GM18502 (cell line): ENCODE results near the gene IGF1R.
"Not testable (repeated sequence)": the region's sequence is repeated elsewhere in the genome, so short reads cannot be mapped to it uniquely, and the experiment has no call there.

Source experiments
- ATAC-seq: cut with Tn5 transposase; IDR thresholded peaks from one replicate; pipeline ENCODE4 v1.9.1; 2021; ENCODE audit warnings: mild to moderate bottlenecking; ENCODE audit not compliant: unreplicated experiment, poor library complexity

Gene IGF1R

DNA sequence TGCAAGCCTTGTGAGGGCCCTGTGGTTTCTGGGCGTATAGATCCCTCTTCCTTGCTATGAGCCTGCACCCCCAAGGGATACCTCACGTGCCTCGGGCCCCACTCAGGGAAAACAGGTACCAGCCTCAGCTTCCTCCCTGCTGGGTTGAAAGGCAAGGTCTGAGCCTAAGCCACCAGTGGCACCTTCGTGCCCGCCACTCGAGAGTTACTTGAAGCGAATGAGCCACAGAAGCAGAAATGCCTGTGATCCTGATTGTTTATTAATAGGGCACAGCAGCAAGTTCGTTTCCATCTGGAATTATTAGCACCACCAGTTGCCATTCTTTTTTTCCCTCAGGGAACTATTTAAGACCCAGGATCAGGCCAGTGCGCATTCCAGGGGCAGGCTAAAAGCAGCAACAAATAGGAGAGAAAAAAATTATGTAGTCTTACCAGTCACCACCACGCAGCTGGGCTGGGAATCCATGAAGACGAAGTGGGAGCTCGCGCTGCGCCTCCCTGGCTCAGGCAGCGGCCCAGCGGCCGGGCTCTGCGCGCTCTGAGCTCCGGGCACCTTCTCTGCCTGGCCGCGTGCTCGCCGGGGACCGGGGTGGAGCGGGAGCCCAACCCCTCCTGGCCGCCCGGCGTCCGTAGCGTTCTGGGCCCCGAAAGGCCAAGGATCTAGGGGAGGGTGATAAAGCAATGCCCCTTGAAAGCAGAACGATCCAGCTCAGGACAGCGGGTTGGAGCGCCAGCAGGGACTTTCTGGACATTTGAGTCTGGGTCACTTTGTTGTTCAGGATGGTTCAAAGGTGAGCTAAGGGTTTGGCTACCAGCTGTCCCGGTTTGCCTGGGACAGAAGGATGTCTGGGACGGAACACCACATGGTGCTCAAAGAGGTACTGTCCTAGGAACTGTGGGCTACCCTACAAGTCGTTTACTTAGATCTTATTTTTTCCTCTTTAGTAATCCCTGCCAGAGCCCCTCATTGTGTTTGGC is 356.9 kb downstream of the IGF1R start:
- not testable (repeated sequence) for ATAC-seq

DNA sequence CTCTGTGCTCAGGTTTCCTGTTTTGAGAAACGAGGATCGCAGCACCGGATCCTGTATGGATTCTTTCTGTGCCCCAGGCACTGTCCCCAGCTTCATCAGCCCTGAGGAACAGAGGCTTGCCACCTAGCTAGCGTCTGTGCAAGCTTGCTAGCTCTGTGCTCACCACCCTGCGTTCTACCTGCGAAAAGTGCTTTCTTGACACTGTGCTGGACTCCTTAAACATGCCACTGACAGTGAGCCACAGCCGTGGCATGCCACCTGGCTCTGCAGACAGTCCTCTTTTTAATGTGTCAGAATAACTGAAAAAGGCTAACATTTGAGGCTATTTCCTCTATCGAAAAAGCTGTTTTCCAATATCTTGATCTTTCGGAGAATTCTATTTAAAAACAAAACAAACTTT is 357.8 kb downstream of the IGF1R start:
- no peak for ATAC-seq

DNA sequence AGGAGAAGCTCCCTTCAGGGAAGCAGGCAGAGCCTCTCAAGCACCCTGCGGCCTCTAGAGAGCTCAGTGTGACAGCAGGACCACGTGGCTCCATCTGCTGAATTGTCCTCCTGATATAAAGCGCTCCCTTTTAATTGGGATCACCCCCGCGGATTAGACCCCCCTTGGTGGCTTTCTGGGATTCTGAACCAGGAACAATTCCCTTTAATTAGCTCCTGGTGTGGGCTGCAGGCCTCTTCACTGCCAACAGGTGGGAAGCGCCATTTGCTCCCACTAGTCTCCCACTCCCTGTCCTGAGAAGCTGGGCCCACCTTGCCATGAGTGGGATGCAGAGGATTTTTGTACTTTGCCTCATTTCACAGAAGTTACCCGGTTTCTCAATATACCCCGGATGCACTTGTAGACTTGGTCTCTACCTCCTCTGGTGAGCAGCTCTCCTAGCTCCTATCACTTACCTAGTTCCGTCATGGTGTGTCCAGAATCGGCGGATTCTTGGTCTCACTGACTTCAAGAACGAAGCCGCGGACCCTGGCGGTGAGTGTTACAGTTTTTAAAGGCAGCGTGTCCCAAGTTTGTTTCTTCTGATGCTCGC is 358.7 kb downstream of the IGF1R start:
- no peak for ATAC-seq

DNA sequence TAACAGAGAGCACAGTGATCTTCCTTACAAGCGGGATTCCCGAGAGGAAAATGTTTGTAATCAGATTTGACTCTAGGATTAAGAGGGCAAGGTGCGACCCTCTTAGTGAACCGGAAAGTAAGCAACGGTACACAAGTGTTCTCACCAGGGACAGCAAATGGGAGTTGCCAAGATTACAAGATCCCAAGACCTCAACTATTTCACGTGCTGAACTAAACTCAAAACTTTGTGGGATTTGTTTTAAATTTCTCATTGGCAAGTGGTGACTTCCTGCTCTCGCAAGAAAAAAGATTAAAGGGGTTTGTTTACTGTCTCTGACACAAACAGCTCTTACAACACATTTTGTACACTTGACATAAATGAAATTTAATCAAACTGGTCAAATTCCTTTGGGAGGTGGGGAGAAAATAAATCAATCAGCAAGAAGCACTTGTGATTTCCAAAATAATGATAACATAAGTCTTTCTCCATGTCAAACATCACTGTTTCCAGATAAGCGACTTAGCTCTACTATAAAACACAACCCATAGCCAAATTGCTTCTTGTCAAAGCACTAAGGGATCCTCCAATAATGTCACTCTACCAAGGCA is 361.5 kb downstream of the IGF1R start:
- no peak for ATAC-seq

GRCh38 chr15:99010768-99011167 is 362.4 kb downstream of the IGF1R start:
- ATAC-seq, result no peak
